Ishikawa (cell line): ENCODE data around the gene TRAPPC8.

Source experiments
- CEBPB ChIP-seq: IDR thresholded peaks from 2 replicates; pipeline ENCODE4 v1.6.1; 2012
- CREB1 ChIP-seq: IDR thresholded peaks from 2 replicates; pipeline ENCODE4 v1.6.1; 2012; ENCODE audit warnings: low read depth
- EGR1 ChIP-seq: IDR thresholded peaks from 2 replicates; pipeline ENCODE4 v1.6.1; 2012
- EP300 ChIP-seq: IDR thresholded peaks from 2 replicates; pipeline ENCODE4 v1.6.1; 2012; ENCODE audit warnings: borderline replicate concordance
- FOXM1 ChIP-seq: IDR thresholded peaks from 2 replicates; pipeline ENCODE4 v1.6.1; 2012; ENCODE audit warnings: low read depth, borderline replicate concordance
- NFIC ChIP-seq: IDR thresholded peaks from 2 replicates; pipeline ENCODE4 v1.6.1; 2012
- RAD21 ChIP-seq: IDR thresholded peaks from 2 replicates; pipeline ENCODE4 v1.6.1; 2012; ENCODE audit warnings: low read depth
- TAF1 ChIP-seq: IDR thresholded peaks from 2 replicates; pipeline ENCODE4 v1.6.1; 2012; ENCODE audit warnings: low read depth, mild to moderate bottlenecking
- TCF12 ChIP-seq: IDR thresholded peaks from 2 replicates; pipeline ENCODE4 v1.6.1; 2012; ENCODE audit warnings: low read depth
- TEAD4 ChIP-seq: IDR thresholded peaks from 2 replicates; pipeline ENCODE4 v1.6.1; 2012
- USF1 ChIP-seq: IDR thresholded peaks from 2 replicates; pipeline ENCODE4 v1.6.1; 2012
- YY1 ChIP-seq: IDR thresholded peaks from 2 replicates; pipeline ENCODE4 v1.6.1; 2012; ENCODE audit warnings: low read depth
- ZBTB7A ChIP-seq: IDR thresholded peaks from 2 replicates; pipeline ENCODE4 v1.6.1; 2012; ENCODE audit warnings: low read depth
- TF ChIP-seq, protein P1 (sequence below): IDR thresholded peaks from 2 replicates; pipeline ENCODE4 v1.6.1; 2012; ENCODE audit warnings: low read depth, mild to moderate bottlenecking
- TF ChIP-seq, protein P2 (sequence below): IDR thresholded peaks from 2 replicates; pipeline ENCODE4 v1.6.1; 2012

The TRAPPC8 gene

DNA sequence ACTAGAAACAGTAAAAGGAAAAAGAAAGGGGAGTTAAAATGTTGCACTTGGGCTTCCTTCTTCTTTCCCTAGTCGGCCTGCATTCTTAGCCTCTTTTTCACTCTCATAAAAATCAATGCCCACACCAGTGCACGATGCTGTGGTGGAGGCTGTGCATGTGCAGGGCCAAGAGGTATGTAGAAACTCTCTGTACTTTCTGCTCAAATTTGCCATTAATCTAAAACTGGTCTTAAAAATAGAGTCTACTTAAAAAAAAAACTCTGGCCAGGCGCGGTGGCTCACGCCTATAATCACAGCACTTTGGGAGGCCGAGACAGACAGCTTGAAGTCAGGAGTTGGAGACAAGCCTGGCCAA lies 11.1 kb downstream of the TRAPPC8 start:
- TF ChIP-seq RAD21 (no peak), NFIC (no peak), EGR1 (no peak), YY1 (no peak), EP300 (no peak), FOXM1 (no peak), TAF1 (no peak), TCF12 (no peak)
- TF ChIP-seq, protein P1, sequence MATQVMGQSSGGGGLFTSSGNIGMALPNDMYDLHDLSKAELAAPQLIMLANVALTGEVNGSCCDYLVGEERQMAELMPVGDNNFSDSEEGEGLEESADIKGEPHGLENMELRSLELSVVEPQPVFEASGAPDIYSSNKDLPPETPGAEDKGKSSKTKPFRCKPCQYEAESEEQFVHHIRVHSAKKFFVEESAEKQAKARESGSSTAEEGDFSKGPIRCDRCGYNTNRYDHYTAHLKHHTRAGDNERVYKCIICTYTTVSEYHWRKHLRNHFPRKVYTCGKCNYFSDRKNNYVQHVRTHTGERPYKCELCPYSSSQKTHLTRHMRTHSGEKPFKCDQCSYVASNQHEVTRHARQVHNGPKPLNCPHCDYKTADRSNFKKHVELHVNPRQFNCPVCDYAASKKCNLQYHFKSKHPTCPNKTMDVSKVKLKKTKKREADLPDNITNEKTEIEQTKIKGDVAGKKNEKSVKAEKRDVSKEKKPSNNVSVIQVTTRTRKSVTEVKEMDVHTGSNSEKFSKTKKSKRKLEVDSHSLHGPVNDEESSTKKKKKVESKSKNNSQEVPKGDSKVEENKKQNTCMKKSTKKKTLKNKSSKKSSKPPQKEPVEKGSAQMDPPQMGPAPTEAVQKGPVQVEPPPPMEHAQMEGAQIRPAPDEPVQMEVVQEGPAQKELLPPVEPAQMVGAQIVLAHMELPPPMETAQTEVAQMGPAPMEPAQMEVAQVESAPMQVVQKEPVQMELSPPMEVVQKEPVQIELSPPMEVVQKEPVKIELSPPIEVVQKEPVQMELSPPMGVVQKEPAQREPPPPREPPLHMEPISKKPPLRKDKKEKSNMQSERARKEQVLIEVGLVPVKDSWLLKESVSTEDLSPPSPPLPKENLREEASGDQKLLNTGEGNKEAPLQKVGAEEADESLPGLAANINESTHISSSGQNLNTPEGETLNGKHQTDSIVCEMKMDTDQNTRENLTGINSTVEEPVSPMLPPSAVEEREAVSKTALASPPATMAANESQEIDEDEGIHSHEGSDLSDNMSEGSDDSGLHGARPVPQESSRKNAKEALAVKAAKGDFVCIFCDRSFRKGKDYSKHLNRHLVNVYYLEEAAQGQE: no peak

GRCh38 chr18:31931163-31931885 lies 11.6 kb downstream of the TRAPPC8 start:
- TF ChIP-seq TEAD4 (no peak), NFIC (no peak), ZBTB7A (no peak), CEBPB (no peak), CREB1 (no peak), RAD21 (no peak), FOXM1 (no peak), USF1 (no peak), TAF1 (no peak), EGR1 (no peak), YY1 (no peak)
- TF ChIP-seq, protein P2, sequence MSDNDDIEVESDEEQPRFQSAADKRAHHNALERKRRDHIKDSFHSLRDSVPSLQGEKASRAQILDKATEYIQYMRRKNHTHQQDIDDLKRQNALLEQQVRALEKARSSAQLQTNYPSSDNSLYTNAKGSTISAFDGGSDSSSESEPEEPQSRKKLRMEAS: no peak
- TF ChIP-seq, protein P1: no peak

- TF ChIP-seq TCF12 (no peak), FOXM1 (no peak), TEAD4 (no peak), NFIC (no peak), RAD21 (no peak), USF1 (no peak), TAF1 (no peak), ZBTB7A (no peak), EGR1 (no peak), EP300 (no peak), CREB1 (no peak), CEBPB (no peak), YY1 (no peak)
- TF ChIP-seq, protein P1: no peak
- TF ChIP-seq, protein P2: no peak
Observed at GRCh38 chr18:31929273-31929672, 13.7 kb downstream of the TRAPPC8 start.

DNA sequence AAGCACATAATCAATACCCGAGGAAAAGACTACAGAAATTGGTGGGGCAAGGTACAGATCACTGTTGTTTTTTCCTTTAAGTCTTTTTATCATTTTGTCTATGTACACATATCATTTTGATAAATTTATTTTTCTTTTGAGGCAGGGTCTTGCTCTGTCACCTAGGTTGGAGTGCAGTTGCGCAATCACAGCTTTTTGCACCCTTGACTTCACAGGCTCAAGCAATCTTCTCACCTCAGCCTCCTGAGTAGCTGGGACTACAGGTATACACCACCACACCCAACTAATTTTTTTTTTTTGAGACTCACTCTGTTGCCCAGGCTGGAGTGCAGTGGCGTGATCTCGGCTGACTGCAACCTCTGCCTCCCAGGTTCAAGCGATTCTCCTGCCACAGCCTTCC lies 15.9 kb downstream of the TRAPPC8 start:
- peak; percentile 93 for TF ChIP-seq CEBPB

DNA sequence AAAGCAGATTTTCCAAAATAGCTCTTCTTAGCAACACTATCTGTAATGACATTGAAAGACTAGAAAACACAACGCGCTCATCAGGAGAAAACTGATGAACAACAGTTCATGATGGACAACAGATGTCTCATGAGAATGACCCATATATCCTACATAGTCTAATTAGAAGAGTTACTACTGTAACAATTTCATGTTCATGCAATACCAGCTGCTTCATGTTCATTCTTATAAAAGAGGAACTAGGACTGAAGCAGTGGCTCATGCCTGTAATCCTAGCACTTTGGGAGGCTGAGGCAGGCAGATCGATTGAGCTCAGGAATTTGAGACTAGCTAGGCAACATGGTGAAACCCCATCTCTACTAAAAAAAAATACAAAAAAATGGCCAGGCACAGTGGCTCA lies 22.7 kb downstream of the TRAPPC8 start:
- TF ChIP-seq YY1 (no peak), ZBTB7A (no peak), USF1 (no peak), FOXM1 (no peak), RAD21 (no peak), TCF12 (no peak), EP300 (no peak), NFIC (no peak), CREB1 (no peak), TEAD4 (no peak), CEBPB (no peak)
- TF ChIP-seq, protein P1: no peak
- TF ChIP-seq, protein P2: no peak
